Measurements from ENCODE around the gene HOXA11. TPM values are rescaled to one million over a fixed set of nuclear protein-coding genes. Genes with fewer than 3 reads are reported as not detected.
A peak's percentile ranks its signal among the peaks of the same experiment; 100 is the strongest.

Gene HOXA11
- total RNA-seq, 5 donors from 2014 or later (not counting 1 experiment from before 2014, with no cell fraction given), result not detected

- Histone ChIP-seq H3K36me3 (ENCODE audit: control insufficient read depth in 2 of 2, extremely low read depth in 1 of 2, insufficient read depth in 1 of 2, low read length in 1 of 2) (no peaks in the 10 kb centered on the region), H3K4me3 (ENCODE audit: control insufficient read depth in 1 of 2, extremely low read depth in 1 of 2, low read length in 1 of 2) (no peak overlapping the region), H3K27me3 (replicated peaks in 1 of 2; ENCODE audit: control insufficient read depth in 2 of 2, extremely low read depth in 1 of 2, insufficient read depth in 2 of 2, low read length in 1 of 2) (peaks cover 33 to 81% of the 10 kb centered on the region in 2 experiments), H3K9me3 (no peaks in the 10 kb centered on the region), H3K4me1 (ENCODE audit: control insufficient read depth in 1 of 2, extremely low read depth in 1 of 2, insufficient read depth in 2 of 2, low read length in 2 of 2) (peaks cover 2 to 33% of the 10 kb centered on the region in 2 experiments), H3K27ac (ENCODE audit: low read length) (no peak overlapping the region)
- ATAC-seq (replicated peaks in 1 of 4) (no peak), DNase-seq (no peak)
- H3K27ac Mint-ChIP-seq, result no peak overlapping the region
- H3K36me3 Mint-ChIP-seq, result no peaks in the 10 kb centered on the region
- ChIA-PET POLR2A (interaction anchor here in 1 of 2 donors (0.8 kb wide), 1 partner anchor 491 kb away, joined by 15 read pairs; no protein-coding TSS in a partner anchor), CTCF (interaction anchor here (0.6 to 1.4 kb wide), 7 partner anchors 9 to 812 kb away, joined by 3 to 6 read pairs (median 4); partner anchors contain the start of gene HOXA13 (in 1 of the 2))
- peaks cover 27 to 33% (median 27%) of the 10 kb centered on the region in 3 donors for H3K4me1 Mint-ChIP-seq
- 90% methylated on average over 2 of the region's 4 CpGs for WGBS (ENCODE audit: insufficient coverage)
- peaks cover 87 to 92% of the 10 kb centered on the region in 2 donors for H3K27me3 Mint-ChIP-seq
- H3K4me3 Mint-ChIP-seq, result no peak overlapping the region
- H3K9me3 Mint-ChIP-seq, result no peaks in the 10 kb centered on the region
Measured at GRCh38 chr7:27208998-27209397, 24.0 kb upstream of the HOXA11 start.

GRCh38 chr7:27207348-27207985 is 22.4 kb upstream of the HOXA11 start:
- WGBS (ENCODE audit: insufficient coverage), result no CpG with 5 or more reads among the region's 7 CpGs
- ATAC-seq (replicated peaks in 1 of 4), result no peak
- Mint-ChIP-seq H3K27me3 (peaks cover 87 to 93% of the 10 kb centered on the region in 2 donors), H3K27ac (no peak overlapping the region), H3K36me3 (no peaks in the 10 kb centered on the region), H3K4me3 (no peak overlapping the region), H3K4me1 (peaks cover 27 to 31% (median 31%) of the 10 kb centered on the region in 3 donors), H3K9me3 (no peaks in the 10 kb centered on the region)
- no peaks in the 10 kb centered on the region for H3K9me3 ChIP-seq
- ChIA-PET CTCF (interaction anchor here in 1 of 2 donors (0.5 to 0.6 kb wide), 2 partner anchors 122 to 286 kb away, joined by 3 read pairs; no protein-coding TSS in a partner anchor), POLR2A (no interaction called here)
- no peaks in the 10 kb centered on the region for H3K36me3 ChIP-seq (ENCODE audit: control insufficient read depth in 2 of 2, extremely low read depth in 1 of 2, insufficient read depth in 1 of 2, low read length in 1 of 2)
- H3K27me3 ChIP-seq (replicated peaks in 1 of 2; ENCODE audit: control insufficient read depth in 2 of 2, extremely low read depth in 1 of 2, insufficient read depth in 2 of 2, low read length in 1 of 2), result peaks cover 41 to 79% of the 10 kb centered on the region in 2 experiments
- peaks cover 2 to 24% of the 10 kb centered on the region in 2 experiments for H3K4me1 ChIP-seq (ENCODE audit: control insufficient read depth in 1 of 2, extremely low read depth in 1 of 2, insufficient read depth in 2 of 2, low read length in 2 of 2)
- no peak overlapping the region for H3K4me3 ChIP-seq (ENCODE audit: control insufficient read depth in 1 of 2, extremely low read depth in 1 of 2, low read length in 1 of 2)
- DNase-seq, result no peak
- H3K27ac ChIP-seq (ENCODE audit: low read length), result no peak overlapping the region

GRCh38 chr7:27205325-27206280 is 20.6 kb upstream of the HOXA11 start:
- peaks cover 87 to 94% of the 10 kb centered on the region in 2 donors for H3K27me3 Mint-ChIP-seq

GRCh38 chr7:27204851-27205322 is 19.9 kb upstream of the HOXA11 start:
- H3K27me3 ChIP-seq (replicated peaks in 1 of 2; ENCODE audit: control insufficient read depth in 2 of 2, extremely low read depth in 1 of 2, insufficient read depth in 2 of 2, low read length in 1 of 2), result peaks cover 37 to 84% of the 10 kb centered on the region in 2 experiments
- H3K27ac Mint-ChIP-seq, result no peak overlapping the region
- DNase-seq (no peak), ATAC-seq (replicated peaks in 1 of 4) (no peak)
- H3K4me3 ChIP-seq (ENCODE audit: control insufficient read depth in 1 of 2, extremely low read depth in 1 of 2, low read length in 1 of 2), result peak overlapping the region in 1 of 2 donors; percentile 1
- WGBS (ENCODE audit: insufficient coverage), result 9% methylated on average over 41 of the region's 41 CpGs
- H3K27ac ChIP-seq (ENCODE audit: low read length), result no peak overlapping the region
- H3K4me3 Mint-ChIP-seq, result peak overlapping the region in 1 of 3 donors; percentile 57
- POLR2A ChIA-PET, result no interaction called here
- peaks cover 85 to 91% of the 10 kb centered on the region in 2 donors for H3K27me3 Mint-ChIP-seq
- H3K4me1 Mint-ChIP-seq, result peaks cover 39 to 45% (median 40%) of the 10 kb centered on the region in 3 donors
- H3K36me3 Mint-ChIP-seq, result no peaks in the 10 kb centered on the region
- CTCF ChIA-PET, result interaction anchor here in 1 of 2 donors (0.5 kb wide), 1 partner anchor 58 kb away, joined by 3 read pairs; no protein-coding TSS in a partner anchor
- H3K9me3 Mint-ChIP-seq, result no peaks in the 10 kb centered on the region
- peaks cover 6 to 40% of the 10 kb centered on the region in 2 experiments for H3K4me1 ChIP-seq (ENCODE audit: control insufficient read depth in 1 of 2, extremely low read depth in 1 of 2, insufficient read depth in 2 of 2, low read length in 2 of 2)
- H3K36me3 ChIP-seq (ENCODE audit: control insufficient read depth in 2 of 2, extremely low read depth in 1 of 2, insufficient read depth in 1 of 2, low read length in 1 of 2), result no peaks in the 10 kb centered on the region
- H3K9me3 ChIP-seq, result no peaks in the 10 kb centered on the region

More at GRCh38 chr7:27205325-27206280, 20.6 kb upstream of the HOXA11 start:
- Mint-ChIP-seq H3K9me3 (no peaks in the 10 kb centered on the region), H3K4me1 (peaks cover 40 to 46% (median 41%) of the 10 kb centered on the region in 3 donors), H3K4me3 (peak overlapping the region in 1 of 3 donors; percentile 57), H3K27ac (peak overlapping the region in 1 of 2 donors; percentile 17), H3K36me3 (no peaks in the 10 kb centered on the region)
- Histone ChIP-seq H3K4me3 (ENCODE audit: control insufficient read depth in 1 of 2, extremely low read depth in 1 of 2, low read length in 1 of 2) (peak overlapping the region in 1 of 2 donors; percentile 1), H3K36me3 (ENCODE audit: control insufficient read depth in 2 of 2, extremely low read depth in 1 of 2, insufficient read depth in 1 of 2, low read length in 1 of 2) (no peaks in the 10 kb centered on the region), H3K27ac (ENCODE audit: low read length) (no peak overlapping the region), H3K9me3 (no peaks in the 10 kb centered on the region), H3K4me1 (ENCODE audit: control insufficient read depth in 1 of 2, extremely low read depth in 1 of 2, insufficient read depth in 2 of 2, low read length in 2 of 2) (peaks cover 6 to 39% of the 10 kb centered on the region in 2 experiments), H3K27me3 (replicated peaks in 1 of 2; ENCODE audit: control insufficient read depth in 2 of 2, extremely low read depth in 1 of 2, insufficient read depth in 2 of 2, low read length in 1 of 2) (peaks cover 36 to 85% of the 10 kb centered on the region in 2 experiments)
- ChIA-PET POLR2A (no interaction called here), CTCF (interaction anchor here in 1 of 2 donors (0.5 kb wide), 1 partner anchor 59 kb away, joined by 3 read pairs; no protein-coding TSS in a partner anchor)
- ATAC-seq (replicated peaks in 1 of 4), result no peak
- DNase-seq, result no peak
- WGBS (ENCODE audit: insufficient coverage), result 5% methylated on average over 33 of the region's 52 CpGs

GRCh38 chr7:27203964-27204594 is 19.0 kb upstream of the HOXA11 start:
- Mint-ChIP-seq H3K27ac (no peak overlapping the region), H3K4me3 (peak overlapping the region in 1 of 3 donors; percentile 6), H3K9me3 (no peaks in the 10 kb centered on the region), H3K36me3 (no peaks in the 10 kb centered on the region), H3K4me1 (peaks cover 42 to 46% (median 43%) of the 10 kb centered on the region in 3 donors), H3K27me3 (peaks cover 83 to 86% of the 10 kb centered on the region in 2 donors)
- ATAC-seq (replicated peaks in 1 of 4) (no peak), DNase-seq (no peak)
- Histone ChIP-seq H3K27ac (ENCODE audit: low read length) (no peak overlapping the region), H3K27me3 (replicated peaks in 1 of 2; ENCODE audit: control insufficient read depth in 2 of 2, extremely low read depth in 1 of 2, insufficient read depth in 2 of 2, low read length in 1 of 2) (peaks cover 37 to 80% of the 10 kb centered on the region in 2 experiments), H3K4me3 (ENCODE audit: control insufficient read depth in 1 of 2, extremely low read depth in 1 of 2, low read length in 1 of 2) (no peak overlapping the region), H3K36me3 (ENCODE audit: control insufficient read depth in 2 of 2, extremely low read depth in 1 of 2, insufficient read depth in 1 of 2, low read length in 1 of 2) (no peaks in the 10 kb centered on the region), H3K4me1 (ENCODE audit: control insufficient read depth in 1 of 2, extremely low read depth in 1 of 2, insufficient read depth in 2 of 2, low read length in 2 of 2) (peaks cover 6 to 44% of the 10 kb centered on the region in 2 experiments), H3K9me3 (no peaks in the 10 kb centered on the region)
- 19% methylated on average over 4 of the region's 4 CpGs for WGBS (ENCODE audit: insufficient coverage)
- ChIA-PET CTCF (no interaction called here), POLR2A (no interaction called here)
